NOMO-1 (cell line): ENCODE measurements around the gene PSME2.

Experiments
- DNase-seq, 2 experiments: peaks; one replicate each; lab custom pipeline; 2025; ENCODE audit not compliant: unreplicated experiment in 2 of 2; lab: John Stamatoyannopoulos, UW

Gene PSME2

DNA sequence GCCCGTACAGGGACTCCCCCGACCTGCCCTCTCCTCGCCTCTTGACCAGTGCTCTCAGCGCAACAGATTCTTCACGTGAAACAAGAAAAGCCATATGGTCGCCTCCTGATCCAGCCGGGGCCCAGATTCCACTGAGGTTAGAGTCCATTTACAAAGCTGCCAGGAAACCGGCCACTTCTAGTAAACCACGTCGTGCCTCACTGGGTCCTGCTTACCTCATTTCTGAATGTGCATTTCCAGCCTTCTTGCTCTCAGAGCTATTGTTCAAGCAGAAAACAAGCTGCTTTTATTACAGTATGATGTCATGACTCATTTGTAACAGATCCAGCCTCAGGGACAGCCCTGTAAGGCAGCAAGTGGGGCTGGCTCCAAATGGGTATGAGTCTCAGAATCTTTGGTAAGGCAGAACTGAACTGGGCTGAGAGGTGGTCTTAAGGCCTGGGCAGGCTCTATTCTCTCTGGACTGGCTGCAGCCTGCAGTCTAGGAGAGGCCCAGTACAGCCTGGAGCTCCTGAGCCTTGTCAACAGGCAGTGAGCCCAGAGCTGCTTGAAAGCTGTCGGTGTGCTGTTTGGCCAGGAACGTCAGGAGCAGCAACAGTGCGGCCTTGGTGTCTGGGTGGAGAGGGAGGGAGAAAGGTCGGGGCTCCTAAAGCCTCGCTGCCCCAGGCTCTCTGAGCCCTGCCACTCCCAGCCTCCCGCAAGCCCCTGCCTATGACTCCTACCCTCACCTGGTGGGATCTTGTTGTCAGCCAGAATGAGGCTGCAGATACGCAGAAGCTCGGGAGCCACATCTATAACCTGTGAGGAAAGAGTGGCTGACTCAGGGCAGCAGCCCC, 33.8 kb upstream of the PSME2 start:
- no peak for DNase-seq

GRCh38 chr14:24179294-24179960, 33.0 kb upstream of the PSME2 start:
- DNase-seq: no peak

- DNase-seq: no peak
Measured at GRCh38 chr14:24178399-24179178, 32.2 kb upstream of the PSME2 start.

DNA sequence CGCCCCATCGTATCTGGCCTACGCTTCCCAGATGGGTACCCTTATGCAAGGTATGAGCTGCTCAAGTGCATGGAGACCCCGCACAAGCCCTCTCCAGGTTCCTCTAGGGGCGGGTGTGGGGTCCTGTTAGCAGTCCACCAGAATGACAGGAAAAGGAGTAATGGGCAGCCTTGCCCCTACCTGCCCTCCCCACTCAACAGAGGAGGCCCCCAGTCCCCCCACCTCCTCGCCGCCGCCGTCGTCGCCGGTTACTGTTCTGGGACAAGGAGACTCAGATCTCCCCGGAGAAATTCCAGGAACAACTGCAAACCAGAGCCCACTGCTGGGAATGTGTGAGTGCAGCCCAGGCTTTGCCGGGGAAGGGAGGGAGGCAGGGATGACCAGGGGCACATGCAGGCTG, 31.5 kb upstream of the PSME2 start:
- DNase-seq: no peak

GRCh38 chr14:24177041-24177825, 30.8 kb upstream of the PSME2 start:
- no peak for DNase-seq

DNA sequence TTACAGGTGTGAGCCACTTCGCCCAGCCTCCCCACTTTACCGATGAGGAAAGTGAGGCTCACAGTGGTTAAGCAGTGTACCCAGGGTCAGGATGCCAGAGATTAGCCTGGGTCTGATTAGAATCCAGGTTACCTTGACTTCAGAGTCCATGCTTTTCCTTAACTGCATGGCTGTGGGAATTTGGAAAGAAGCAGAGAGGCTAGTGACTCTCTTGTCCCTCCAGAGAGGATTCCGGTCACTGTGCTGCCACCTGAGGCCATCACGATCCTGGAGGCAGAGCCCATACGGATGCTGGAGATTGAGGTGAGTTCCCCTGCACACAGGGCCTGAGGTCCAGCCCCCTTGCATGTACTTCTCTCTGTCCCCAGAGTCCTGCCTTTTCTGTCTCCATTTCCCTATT, 30.2 kb upstream of the PSME2 start:
- no peak for DNase-seq

GRCh38 chr14:24172871-24173281, 26.5 kb upstream of the PSME2 start:
- no peak for DNase-seq

DNA sequence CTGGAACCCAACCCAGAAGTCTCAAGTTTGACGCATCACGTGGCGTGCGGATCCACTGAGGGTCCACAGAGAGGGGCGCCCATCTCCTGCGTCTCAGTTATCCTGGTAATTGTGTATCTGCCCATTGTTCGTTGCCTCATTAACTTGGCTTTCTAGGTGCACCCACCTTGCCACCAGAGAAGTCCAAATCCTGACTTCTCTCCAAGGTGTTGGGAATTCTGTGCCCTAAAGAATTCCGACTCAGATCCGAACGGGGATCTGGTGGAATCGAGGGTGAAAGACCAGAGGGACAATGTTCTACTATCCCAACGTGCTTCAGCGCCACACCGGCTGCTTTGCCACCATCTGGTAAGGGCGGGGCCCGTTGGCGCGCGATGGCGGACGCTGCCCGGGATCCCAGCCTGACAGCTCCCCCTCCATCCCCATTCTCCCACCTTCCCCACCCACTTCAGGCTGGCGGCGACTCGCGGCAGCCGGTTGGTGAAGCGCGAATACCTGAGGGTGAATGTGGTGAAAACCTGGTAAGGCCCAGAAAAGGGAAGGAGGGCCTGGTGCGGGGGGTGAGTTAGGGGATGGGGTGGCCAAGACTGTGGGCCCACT, 26.0 kb upstream of the PSME2 start:
- DNase-seq: no peak

- no peak for DNase-seq
Measured at GRCh38 chr14:24171422-24172260, 25.2 kb upstream of the PSME2 start, which contains the start of gene REC8. Gene REC8 (plus strand): TSS chr14:24172080. CDS start chr14:24172553, 473 bp downstream.

GRCh38 chr14:24167469-24168114, 21.2 kb upstream of the PSME2 start:
- DNase-seq: peak in 1 of 2 experiments; percentile 1

DNA sequence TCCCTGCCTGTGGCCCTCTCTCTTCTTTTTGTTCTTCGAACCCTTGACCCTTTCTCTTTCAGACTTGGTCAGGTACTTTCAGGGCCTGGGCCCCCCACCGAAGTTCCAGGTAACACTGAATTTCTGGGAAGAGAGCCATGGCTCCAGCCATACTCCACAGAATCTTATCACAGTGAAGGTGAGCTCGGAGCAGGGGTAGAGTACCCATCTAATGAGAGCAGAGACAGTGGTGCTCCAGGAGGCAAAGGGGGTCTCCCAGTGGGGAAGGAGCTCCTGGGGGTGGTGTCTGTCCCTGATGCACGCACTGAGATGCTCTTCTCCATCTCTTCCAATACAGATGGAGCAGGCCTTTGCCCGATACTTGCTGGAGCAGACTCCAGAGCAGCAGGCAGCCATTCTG, 19.4 kb upstream of the PSME2 start:
- no peak for DNase-seq

GRCh38 chr14:24164518-24164991, 18.1 kb upstream of the PSME2 start:
- no peak for DNase-seq

GRCh38 chr14:24162093-24162492, 15.7 kb upstream of the PSME2 start:
- no peak for DNase-seq

DNA sequence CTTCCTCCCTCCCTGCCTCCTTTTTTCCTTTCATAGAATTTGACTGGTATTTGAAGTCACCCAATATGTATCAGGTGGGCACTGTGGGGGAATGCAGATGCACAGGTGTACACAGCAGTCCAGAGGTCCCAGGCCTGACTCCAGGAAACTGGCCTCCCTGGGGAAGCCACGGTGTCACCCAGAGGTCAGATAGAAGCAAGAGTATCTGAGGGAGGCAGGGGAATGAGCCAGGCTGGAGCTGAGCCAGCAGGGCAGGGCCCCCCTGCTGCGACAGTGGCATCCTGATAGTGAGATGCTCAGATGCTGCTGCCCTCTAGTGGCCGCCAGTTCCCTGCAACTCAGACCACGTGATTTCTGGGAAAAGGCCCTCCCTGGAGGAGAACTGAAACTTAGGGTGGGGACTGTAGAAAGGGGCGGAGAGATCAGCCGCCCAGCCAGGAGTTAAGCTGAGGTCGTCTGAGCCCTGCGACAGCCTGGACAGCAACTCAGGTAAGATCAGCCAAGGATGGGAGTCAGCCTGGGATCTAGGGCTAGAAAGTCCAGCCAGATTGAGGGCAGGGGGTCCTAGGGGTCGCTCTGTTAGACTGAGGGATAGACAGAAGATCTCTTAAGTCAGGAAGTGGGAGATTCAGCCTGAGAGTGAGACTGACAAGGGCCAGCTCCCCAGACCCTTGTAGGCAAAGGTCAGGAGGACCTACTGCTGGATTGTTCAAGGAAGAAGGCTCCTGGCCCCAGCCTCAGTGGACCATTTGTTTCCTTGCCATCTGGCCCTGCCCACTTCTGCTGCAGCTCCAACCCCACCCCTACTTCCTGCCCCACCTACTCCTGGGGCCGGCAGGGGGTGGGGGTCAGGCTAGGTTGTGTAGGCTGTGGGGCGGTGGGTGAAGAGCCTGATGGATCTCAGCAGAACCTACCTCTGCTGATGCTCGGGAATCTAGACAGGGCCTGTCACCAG, 14.7 kb upstream of the PSME2 start, which contains the start of gene IRF9:
IRF9 (plus strand) TSS at position 416 of the 955 bp plus-strand sequence. CDS start 880 bp downstream, outside the sequence.
- DNase-seq: peak; percentile 96 to 97

- DNase-seq: no peak
Measured at GRCh38 chr14:24160499-24160849, 14.1 kb upstream of the PSME2 start.

GRCh38 chr14:24159777-24160498, 13.5 kb upstream of the PSME2 start:
- no peak for DNase-seq

- DNase-seq: no peak
Measured at GRCh38 chr14:24157331-24157730, 10.9 kb upstream of the PSME2 start.
